GM23338 (cell line): ENCODE measurements around the gene RNU6-9. TPM values are rescaled to one million over a fixed set of nuclear protein-coding genes. Genes with fewer than 3 reads are reported as not detected.

Experiments used
- ATAC-seq: fragments of 200-7000 bp; cut with Tn5 transposase; 3 replicates; pipeline ENCODE4 v1.9.1; 2020
- DNase-seq: peaks from one replicate; pipeline ENCODE4 v3.0.0-alpha.2; 2015; ENCODE audit warnings: low spot score
- H2AFZ ChIP-seq: fragments of 200-600 bp; sonication (generic); 2 replicates; pipeline ENCODE4 v1.8.0; 2016; ENCODE audit warnings: antibody characterized with exemption, mild to moderate bottlenecking, moderate library complexity
- H3F3A ChIP-seq: fragments of 200-600 bp; sonication (generic); replicated peaks from 2 replicates; pipeline ENCODE4 v1.8.0; 2017; ENCODE audit warnings: antibody characterized with exemption, mixed run types, low read depth
- H3K27ac ChIP-seq: fragments of 200-600 bp; sonication (generic); 2 replicates; pipeline ENCODE4 v1.6.1; 2016; ENCODE audit warnings: low read depth
- H3K27me3 ChIP-seq: fragments of 200-600 bp; sonication (generic); 2 replicates; pipeline ENCODE4 v1.8.0; 2016; ENCODE audit warnings: mild to moderate bottlenecking, mixed run types, moderate library complexity; ENCODE audit not compliant: insufficient read depth
- H3K36me3 ChIP-seq: fragments of 200-600 bp; sonication (generic); 2 replicates; pipeline ENCODE4 v1.8.0; 2016; ENCODE audit warnings: mild to moderate bottlenecking; ENCODE audit not compliant: insufficient read depth
- H3K4me1 ChIP-seq: fragments of 200-600 bp; sonication (generic); 2 replicates; pipeline ENCODE4 v1.8.0; 2016; ENCODE audit warnings: mild to moderate bottlenecking, moderate library complexity; ENCODE audit not compliant: insufficient read depth
- H3K4me2 ChIP-seq: fragments of 200-600 bp; sonication (generic); 2 replicates; pipeline ENCODE4 v1.7.1; 2017; ENCODE audit warnings: mixed run types
- H3K4me3 ChIP-seq: fragments of 200-600 bp; sonication (generic); 2 replicates; pipeline ENCODE4 v1.6.1; 2016; ENCODE audit warnings: mixed run types
- H3K79me2 ChIP-seq: fragments of 200-600 bp; sonication (generic); replicated peaks from 2 replicates; pipeline ENCODE4 v1.8.0; 2017; ENCODE audit warnings: mild to moderate bottlenecking; ENCODE audit not compliant: insufficient read depth
- H3K9me2 ChIP-seq: fragments of 200-600 bp; sonication (generic); 2 replicates; pipeline ENCODE4 v1.8.0; 2017; ENCODE audit not compliant: insufficient read depth
- H4K20me1 ChIP-seq: fragments of 200-600 bp; sonication (generic); replicated peaks from 2 replicates; pipeline ENCODE4 v1.8.0; 2017; ENCODE audit warnings: mild to moderate bottlenecking; ENCODE audit not compliant: insufficient read depth
- H3K27ac Mint-ChIP-seq: 2 replicates; pipeline ENCODE4 v1.8.0; 2020; ENCODE audit warnings: inconsistent platforms, mild to moderate bottlenecking, moderate library complexity, mixed read lengths
- H3K27me3 Mint-ChIP-seq: 3 replicates; pipeline ENCODE4 v1.8.0; 2022; ENCODE audit warnings: low read depth, mild to moderate bottlenecking, moderate library complexity, mixed read lengths, inconsistent platforms; ENCODE audit not compliant: insufficient read depth, poor library complexity
- H3K36me3 Mint-ChIP-seq: 3 replicates; pipeline ENCODE4 v1.8.0; 2021; ENCODE audit warnings: low read depth, mild to moderate bottlenecking, inconsistent platforms, moderate library complexity, mixed read lengths
- H3K4me1 Mint-ChIP-seq: 3 replicates; pipeline ENCODE4 v1.8.0; 2020; ENCODE audit warnings: mild to moderate bottlenecking, inconsistent platforms, mixed read lengths
- H3K4me3 Mint-ChIP-seq: 3 replicates; pipeline ENCODE4 v1.8.0; 2021; ENCODE audit warnings: moderate library complexity, mild to moderate bottlenecking, inconsistent platforms, mixed read lengths
- H3K9me3 Mint-ChIP-seq: 3 replicates; pipeline ENCODE4 v1.8.0; 2020; ENCODE audit warnings: moderate library complexity, mild to moderate bottlenecking, inconsistent platforms, mixed read lengths
- CREB1 ChIP-seq: fragments of 250-450 bp; sonication (Bioruptor Pico); IDR thresholded peaks from 2 replicates; pipeline ENCODE4 v1.5.0; 2020; ENCODE audit warnings: low read depth, mild to moderate bottlenecking, moderate library complexity
- CTCF ChIP-seq, 2 experiments: fragments of 200-600 bp in 1 of 2; sonication (generic) in 1 of 2; conservative IDR thresholded peaks; 2 replicates each; pipeline versions ENCODE4 v1.5.1 to v1.6.1; 2016 to 2017; ENCODE audit warnings: antibody characterized with exemption in 2 of 2, low read depth in 2 of 2, mild to moderate bottlenecking in 2 of 2, moderate library complexity in 1 of 2
- ETS1 ChIP-seq: IDR thresholded peaks from 2 replicates; pipeline ENCODE4 v1.6.1; 2016; ENCODE audit warnings: antibody characterized with exemption
- EZH2phosphoT487 ChIP-seq: fragments of 200-600 bp; sonication (generic); IDR thresholded peaks from one replicate; pipeline ENCODE4 v1.8.1; 2018; ENCODE audit warnings: antibody characterized with exemption; ENCODE audit not compliant: unreplicated experiment
- JUNB ChIP-seq: IDR thresholded peaks from one replicate; pipeline ENCODE4 v1.6.1; 2016; ENCODE audit warnings: antibody characterized with exemption; ENCODE audit not compliant: unreplicated experiment
- POLR2AphosphoS5 ChIP-seq: IDR thresholded peaks from 2 replicates; pipeline ENCODE4 v1.6.1; 2016; ENCODE audit warnings: antibody characterized with exemption, low read depth
- REST ChIP-seq: IDR thresholded peaks from one replicate; pipeline ENCODE4 v1.6.1; 2018; ENCODE audit warnings: antibody characterized with exemption; ENCODE audit not compliant: unreplicated experiment
- STAT1 ChIP-seq: IDR thresholded peaks from one replicate; pipeline ENCODE4 v1.6.1; 2016; ENCODE audit warnings: antibody characterized with exemption; ENCODE audit not compliant: unreplicated experiment
- ZNF114 ChIP-seq: fragments of 250-450 bp; sonication (Bioruptor Pico); IDR thresholded peaks from 2 replicates; pipeline ENCODE4 v1.5.0; 2020; ENCODE audit warnings: mild to moderate bottlenecking, moderate library complexity
- ZNF331 ChIP-seq: fragments of 250-450 bp; sonication (Bioruptor Pico); IDR thresholded peaks from 2 replicates; pipeline ENCODE4 v1.5.0; 2020; ENCODE audit warnings: low read depth, mild to moderate bottlenecking, moderate library complexity
- long read RNA-seq: library from polyadenylated mRNA; unstranded; transcript quantifications from one replicate; pipeline ENCODE4 v2.0.0, GENCODE V29; 2020; ENCODE audit not compliant: unreplicated experiment
- polyA plus RNA-seq: library from polyadenylated mRNA; unstranded; fragments of >200 nt; fragmentation: Nextera tagmentation; extraction: Ambion mirVana; gene quantifications from 2 replicates; pipeline ENCODE4 v1.2.1, GENCODE V29; 2016
- total RNA-seq: library from RNA; depleted of rRNA; stranded (reverse); fragments of >200 nt; shearing (Covaris generic); gene quantifications from 2 replicates; pipeline ENCODE4 v1.2.3, GENCODE V29; 2014; rRNA removed

RNU6-9 gene
- total RNA-seq (not detected in 2 replicates), polyA plus RNA-seq (not detected in 2 replicates)
- long read RNA-seq, result 0 reads

DNA sequence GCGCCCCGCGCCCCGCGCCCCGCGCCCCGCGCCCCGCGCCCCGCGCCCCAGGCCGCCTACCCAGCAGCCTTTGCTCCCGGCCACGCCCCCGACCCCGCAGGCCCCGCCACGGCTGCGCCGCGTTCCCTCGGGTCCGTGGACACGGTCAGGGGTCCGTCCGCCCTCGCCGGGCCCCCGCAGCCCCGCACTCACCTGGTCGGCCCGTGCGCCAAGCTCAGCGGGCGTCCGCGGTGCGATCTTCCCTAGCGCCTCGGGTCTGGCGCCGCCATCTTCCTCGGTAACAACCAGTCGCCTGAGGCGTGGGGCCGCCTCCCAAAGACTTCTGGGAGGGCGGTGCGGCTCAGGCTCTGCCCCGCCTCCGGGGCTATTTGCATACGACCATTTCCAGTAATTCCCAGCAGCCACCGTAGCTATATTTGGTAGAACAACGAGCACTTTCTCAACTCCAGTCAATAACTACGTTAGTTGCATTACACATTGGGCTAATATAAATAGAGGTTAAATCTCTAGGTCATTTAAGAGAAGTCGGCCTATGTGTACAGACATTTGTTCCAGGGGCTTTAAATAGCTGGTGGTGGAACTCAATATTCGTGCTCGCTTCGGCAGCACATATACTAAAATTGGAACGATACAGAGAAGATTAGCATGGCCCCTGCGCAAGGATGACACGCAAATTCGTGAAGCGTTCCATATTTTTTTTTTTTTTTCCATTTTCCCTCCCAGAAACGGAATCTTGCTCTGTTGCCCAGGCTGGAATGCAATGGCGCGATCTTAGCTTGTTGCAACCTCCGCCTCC lies at the start of gene RNU6-9, which contains the start of gene MED16:
TSS of gene RNU6-9 (plus strand) at position 591 of the 796 bp plus-strand sequence.
TSS of gene MED16 (minus strand) at position 294 of the 796 bp plus-strand sequence. CDS start 2,056 bp downstream, outside the sequence.
- Histone ChIP-seq H3K4me1 (no peaks in the 10 kb centered on the region), H3K27me3 (no peaks in the 10 kb centered on the region), H3K79me2 (no peaks in the 10 kb centered on the region; the same call in 1 of the 2 replicates), H4K20me1 (no peaks in the 10 kb centered on the region; the same call in 1 of the 2 replicates), H3K4me2 (peak within 1 kb of the TSS; percentile 86), H3K9me2 (no peaks in the 10 kb centered on the region), H3K4me3 (peak within 1 kb of the TSS; percentile 76), H2AFZ (no peak within 1 kb of the TSS), H3F3A (peaks cover 3% of the 10 kb centered on the region; the same call in 1 of the 2 replicates), H3K27ac (peak within 1 kb of the TSS; percentile 85), H3K36me3 (no peaks in the 10 kb centered on the region)
- H3K27me3 Mint-ChIP-seq, result peaks cover 22% of the 10 kb centered on the region
- H3K4me1 Mint-ChIP-seq, result no peaks in the 10 kb centered on the region; the same call in 2 of the 3 replicates
- TF ChIP-seq ETS1 (peak; percentile 48), POLR2AphosphoS5 (peak; percentile 72), REST (no peak)
- H3K9me3 Mint-ChIP-seq, result peaks cover 3% of the 10 kb centered on the region; the same call in 1 of the 3 replicates
- peak within 1 kb of the TSS; percentile 82 for H3K4me3 Mint-ChIP-seq
- ATAC-seq (peak; percentile 85), DNase-seq (peak; percentile 97)
- H3K36me3 Mint-ChIP-seq, result peaks cover 10% of the 10 kb centered on the region
- peak within 1 kb of the TSS; percentile 100 for H3K27ac Mint-ChIP-seq

- H4K20me1 ChIP-seq, result no peaks in the 10 kb centered on the region
- peak overlapping the region; percentile 49 for H3K4me3 ChIP-seq
- peak overlapping the region; percentile 65 for H3K4me2 ChIP-seq
- H3K27me3 ChIP-seq, result peaks cover 27% of the 10 kb centered on the region
- no peaks in the 10 kb centered on the region for H3K36me3 ChIP-seq
- H3K4me3 Mint-ChIP-seq, result no peak overlapping the region
- ATAC-seq (peak; percentile 15), DNase-seq (no peak)
- no peaks in the 10 kb centered on the region for H3K4me1 ChIP-seq
- peaks cover 33% of the 10 kb centered on the region for H3K27me3 Mint-ChIP-seq
- H3K4me1 Mint-ChIP-seq, result peaks cover 2% of the 10 kb centered on the region; the same call in 1 of the 3 replicates
- no peak overlapping the region for H3K27ac Mint-ChIP-seq
- H3K9me2 ChIP-seq, result no peaks in the 10 kb centered on the region
- no peaks in the 10 kb centered on the region; the same call in 2 of the 3 replicates for H3K36me3 Mint-ChIP-seq
- peaks cover 5% of the 10 kb centered on the region; the same call in 1 of the 2 replicates for H3F3A ChIP-seq
- H3K79me2 ChIP-seq, result no peaks in the 10 kb centered on the region
- H2AFZ ChIP-seq, result peak overlapping the region; percentile 76; the same call in 1 of the 2 replicates
- H3K27ac ChIP-seq, result no peak overlapping the region
- H3K9me3 Mint-ChIP-seq, result peaks cover 4% of the 10 kb centered on the region; the same call in 2 of the 3 replicates
- TF ChIP-seq REST, result no peak
- TF ChIP-seq EZH2phosphoT487, result no peak
- no peak for TF ChIP-seq ZNF114 (CRISPR knock-in tag)
- no peak for TF ChIP-seq ZNF331
- no peak for TF ChIP-seq CTCF (conservative IDR thresholded peaks at IDR 0.05; ENCODE audit: low read depth in 2 of 2)
- no peak for TF ChIP-seq STAT1
- TF ChIP-seq CREB1 (CRISPR knock-in tag), result no peak
- TF ChIP-seq POLR2AphosphoS5, result no peak
- TF ChIP-seq JUNB, result no peak
Observed at GRCh38 chr19:843836-844545, 49.3 kb upstream of the RNU6-9 start.
